Superior temporal gyrus (tissue), 1 donor: ENCODE measurements around the gene CSNK1E.

ENCODE experiments used
- DNase-seq: peaks from one replicate; pipeline ENCODE4 v3.0.0-alpha.2; 2016; ENCODE audit errors: extremely low spot score

The CSNK1E gene

DNA sequence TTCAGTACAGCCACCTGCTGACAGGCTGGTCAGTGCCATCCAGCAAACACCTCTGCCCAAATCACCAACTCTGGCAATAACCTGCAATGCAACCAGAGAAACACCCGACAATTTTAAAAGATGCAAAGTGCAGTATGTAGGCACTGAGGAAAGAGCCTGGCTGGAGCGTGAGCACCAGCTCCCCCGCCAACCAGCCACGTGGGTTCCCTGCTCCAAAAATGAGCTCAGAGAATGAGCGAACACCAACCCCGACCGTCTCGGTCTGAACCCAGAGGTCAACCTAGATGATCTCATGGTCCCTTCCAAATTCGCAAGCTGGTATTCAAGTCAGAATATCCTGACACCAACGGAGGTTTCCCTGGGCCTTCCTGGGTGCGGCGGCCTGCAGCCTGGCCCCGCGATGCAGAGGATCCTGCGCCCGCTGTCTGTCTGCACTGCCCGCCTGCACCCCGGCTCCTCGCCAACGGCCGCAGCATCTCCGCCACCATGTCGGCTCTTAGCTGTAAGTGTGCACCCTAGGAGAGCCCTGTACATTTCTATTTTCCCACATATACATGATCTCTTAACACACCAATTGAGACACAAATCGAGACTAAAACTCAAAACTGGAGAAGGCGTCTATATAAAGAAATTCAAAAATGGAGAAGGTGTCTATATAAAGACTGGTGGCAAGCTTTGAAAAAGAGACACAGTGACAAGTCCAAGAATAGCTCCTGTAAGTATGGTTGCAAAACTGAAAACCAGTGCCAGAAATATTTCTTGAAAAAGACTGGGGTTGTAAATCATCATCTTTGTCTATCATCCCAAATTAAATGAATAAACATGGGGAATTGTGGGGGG is 67.2 kb downstream of the CSNK1E start:
- peak; percentile 52 for DNase-seq

DNA sequence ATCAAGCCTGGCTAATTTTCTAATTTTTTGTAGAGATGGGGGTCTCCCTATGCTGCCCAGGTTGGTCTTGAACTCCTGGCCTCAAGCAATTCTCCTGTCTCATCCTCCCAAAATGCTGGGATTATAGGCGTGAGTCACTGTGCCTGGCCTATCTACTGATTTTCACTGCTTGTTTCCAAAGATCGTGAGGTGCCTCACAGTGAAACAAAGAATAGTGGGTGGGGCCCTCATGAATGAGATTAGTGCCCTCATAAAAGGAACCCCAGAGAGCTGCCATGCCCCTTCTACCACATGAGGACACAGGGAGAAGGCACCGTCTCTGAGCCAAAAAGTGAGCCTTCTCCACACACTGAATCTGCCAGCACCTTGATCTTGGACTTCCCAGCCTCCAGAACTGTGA is 67.9 kb downstream of the CSNK1E start:
- DNase-seq, result no peak

DNA sequence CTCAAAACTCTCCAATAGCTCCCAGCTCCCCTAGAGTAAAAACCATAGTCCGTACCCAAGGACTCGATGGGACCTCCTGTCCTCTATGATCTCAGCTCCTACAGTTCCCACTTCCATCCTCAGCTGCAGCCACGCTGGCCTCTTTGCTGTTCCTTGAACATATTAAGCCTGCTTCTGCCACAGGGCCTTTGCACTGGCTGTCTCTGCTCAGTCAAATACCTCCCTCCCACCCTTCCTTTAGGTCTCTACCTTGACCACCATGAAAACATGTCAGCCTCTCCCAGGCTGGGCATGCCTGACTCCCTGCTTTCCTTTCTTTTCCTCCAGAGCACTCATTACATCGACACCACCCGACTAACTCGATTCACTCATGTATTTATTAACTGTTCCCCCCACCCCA is 69.0 kb downstream of the CSNK1E start:
- no peak for DNase-seq

DNA sequence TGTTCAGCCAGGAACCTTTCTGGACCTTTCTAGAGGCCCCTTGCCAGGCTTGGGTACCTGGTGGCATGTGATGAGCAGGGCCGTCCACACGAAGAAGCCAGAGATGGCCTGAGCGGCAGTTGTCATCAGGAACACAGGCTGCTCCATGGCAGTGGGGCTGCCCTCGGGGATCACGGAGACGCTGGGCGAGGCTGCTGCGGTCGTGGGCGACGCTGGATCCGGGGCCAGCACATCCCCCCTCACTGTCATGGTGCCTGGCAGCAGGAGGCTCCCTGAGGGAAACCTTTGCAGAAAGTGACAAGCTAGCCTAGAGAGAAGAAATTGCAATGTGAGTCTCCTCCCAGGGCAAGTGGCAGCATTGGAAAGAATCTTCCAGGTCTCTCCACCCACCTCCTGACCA is 69.5 kb downstream of the CSNK1E start:
- no peak for DNase-seq

DNA sequence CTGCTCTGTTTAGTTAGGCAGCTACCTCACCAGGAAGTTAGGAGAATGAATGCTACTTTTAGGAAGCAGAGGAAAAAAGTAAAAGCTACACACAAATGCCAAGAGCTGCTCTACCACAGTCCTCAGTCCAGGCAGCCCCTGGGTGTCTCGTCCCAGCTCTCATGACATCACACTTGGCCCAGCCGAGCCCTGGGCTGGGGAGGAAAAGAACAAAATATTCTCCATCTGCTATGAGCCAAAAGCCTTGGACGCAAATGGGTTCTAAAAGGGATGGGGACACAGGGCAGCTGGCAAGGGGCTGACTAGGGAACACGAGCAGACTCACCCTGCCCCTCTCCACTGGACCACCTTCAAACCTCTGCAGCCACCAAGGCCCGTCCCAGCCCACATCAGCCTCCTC is 70.5 kb downstream of the CSNK1E start:
- DNase-seq, result peak; percentile 80

DNA sequence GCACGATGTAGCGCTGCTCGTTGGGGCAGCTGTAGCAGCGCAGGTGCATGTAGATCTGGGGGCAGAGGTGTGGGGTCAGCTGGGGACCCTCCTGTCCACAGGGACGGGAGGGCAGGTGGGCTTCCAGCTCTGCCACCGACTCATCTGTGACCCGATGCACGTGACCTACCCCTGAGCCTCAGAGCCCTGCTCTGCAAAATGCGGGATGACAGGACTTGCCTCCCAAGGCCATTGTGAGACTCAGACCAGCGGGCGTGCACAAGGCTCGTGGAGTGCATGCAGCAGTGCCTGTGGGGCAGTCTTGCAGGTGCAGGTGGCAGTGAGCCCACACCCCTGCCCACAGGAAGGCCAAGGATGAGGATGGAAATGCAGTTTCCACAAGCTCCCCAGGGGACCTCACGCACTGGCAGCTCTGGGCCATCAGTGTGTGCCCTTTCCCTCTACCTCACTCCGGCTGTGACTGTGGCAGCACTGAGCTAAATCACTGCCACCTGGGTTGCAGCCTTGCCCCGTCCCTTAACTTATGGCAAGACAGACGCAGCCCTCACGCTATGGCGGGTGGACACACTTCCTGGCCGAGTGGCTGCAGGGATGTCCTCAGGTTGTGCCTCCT is 71.1 kb downstream of the CSNK1E start:
- no peak for DNase-seq

DNA sequence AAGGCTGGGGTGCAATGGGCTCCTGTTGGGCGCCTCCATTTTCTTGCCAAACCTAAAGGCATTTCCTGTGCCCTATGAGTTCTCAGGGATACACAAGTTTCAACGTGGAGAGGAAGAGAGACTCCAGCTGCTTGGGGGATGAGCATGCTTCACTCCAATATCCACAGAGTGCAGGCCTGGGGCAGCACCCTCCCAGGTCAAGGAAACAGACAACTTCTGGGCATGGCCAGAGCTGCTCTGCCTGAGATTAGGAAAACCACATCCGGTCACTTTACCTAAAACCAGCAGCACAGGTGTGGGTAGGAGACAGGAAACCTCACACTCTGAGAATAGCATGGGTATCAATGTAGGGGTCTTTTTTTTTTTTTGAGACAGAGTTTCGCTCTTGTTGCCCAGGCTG is 73.1 kb downstream of the CSNK1E start:
- no peak for DNase-seq

DNA sequence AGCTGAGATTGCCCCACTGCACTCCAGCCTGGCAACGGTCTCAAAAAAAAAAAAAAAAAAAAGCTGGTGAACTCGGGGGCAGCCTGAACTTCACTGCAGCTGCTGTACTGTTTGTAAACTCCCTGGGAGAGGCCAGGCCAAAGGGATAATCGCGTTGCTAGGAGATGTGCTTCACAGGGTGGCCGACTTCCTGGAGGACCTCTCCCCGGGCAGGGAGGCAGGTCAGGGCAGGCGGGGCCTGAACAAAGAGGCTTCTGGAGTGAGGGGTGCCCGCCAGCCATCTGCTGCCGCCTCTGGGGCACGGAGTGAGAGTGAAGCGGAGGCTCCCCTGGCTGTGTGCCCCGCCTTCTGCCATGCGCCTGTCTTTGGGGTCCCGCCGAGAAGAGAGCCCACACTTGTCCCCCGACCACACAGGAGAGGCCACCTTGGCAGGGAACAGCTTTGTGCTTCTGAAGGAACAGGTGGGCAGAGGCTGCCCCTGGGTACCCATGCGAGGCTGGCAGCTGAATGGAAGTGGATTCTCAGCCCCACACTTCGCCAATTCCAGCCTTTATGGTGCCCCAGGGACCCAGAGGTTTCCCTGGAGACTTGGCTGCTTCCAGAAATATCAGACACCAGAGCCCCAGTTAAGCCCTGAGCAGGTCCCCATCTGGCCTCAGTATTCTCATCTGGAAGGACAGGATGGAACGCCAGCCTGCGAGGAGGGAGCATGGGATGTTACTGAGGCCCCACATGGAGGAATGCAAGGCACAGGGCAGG is 74.0 kb downstream of the CSNK1E start:
- no peak for DNase-seq

DNA sequence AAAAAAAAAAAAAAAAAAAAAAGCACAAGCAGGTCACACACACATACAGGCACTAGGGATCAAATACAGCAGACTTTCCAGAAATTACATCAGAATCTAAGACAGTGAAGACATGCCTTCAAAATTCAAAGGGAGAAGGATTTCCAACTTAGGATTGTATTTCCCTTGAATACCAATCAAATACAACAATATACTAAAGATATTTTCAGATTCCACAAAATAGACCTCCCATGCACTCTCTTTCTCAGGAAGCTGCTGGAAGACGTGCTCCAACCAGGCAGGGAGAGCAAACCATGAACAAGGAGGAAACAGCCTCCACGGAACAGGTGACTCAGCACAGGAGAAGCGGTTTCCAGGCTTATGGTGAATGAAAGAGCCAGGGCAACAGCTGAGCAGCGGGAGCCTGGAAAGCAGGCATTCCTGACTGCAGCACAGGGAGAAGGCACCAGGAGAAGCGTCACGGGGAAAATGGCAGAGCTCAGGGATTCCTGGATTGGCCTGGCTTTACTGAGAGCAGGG is 76.4 kb downstream of the CSNK1E start:
- peak; percentile 70 for DNase-seq
